Activated CD4-positive, alpha-beta T cell treated with anti-CD3 and anti-CD28 coated beads for 48 hours (primary cell): ENCODE measurements around the gene DENND1A.

Experiments used
- DNase-seq: peaks from one replicate; pipeline ENCODE4 v3.0.0-alpha.2; 2020

Gene DENND1A

GRCh38 chr9:123375469-123376132 lies 554.3 kb downstream of the DENND1A start:
- DNase-seq: no peak

DNA sequence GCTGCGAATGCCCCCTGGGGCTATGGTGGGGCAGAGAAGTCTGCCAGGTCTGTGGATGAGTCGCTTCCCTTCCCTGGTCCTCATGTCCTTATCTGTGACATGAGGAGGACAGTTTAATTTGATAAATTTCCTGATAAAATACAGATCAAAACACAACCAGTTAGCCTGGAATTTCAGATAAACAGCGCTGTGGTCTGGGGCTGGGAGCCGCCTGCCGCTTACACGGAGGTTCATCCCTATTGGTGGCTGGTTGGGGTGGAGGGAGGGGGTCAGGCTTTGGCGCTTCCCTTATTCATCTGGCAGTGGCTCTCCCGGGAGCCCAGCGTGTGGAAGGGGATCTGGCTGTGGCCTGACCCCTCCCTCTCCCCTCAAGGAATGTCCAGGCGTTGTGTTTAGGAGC lies 556.0 kb downstream of the DENND1A start:
- no peak for DNase-seq

- DNase-seq: no peak
Observed at GRCh38 chr9:123373447-123373923, 556.4 kb downstream of the DENND1A start.

GRCh38 chr9:123372766-123373446 lies 557.0 kb downstream of the DENND1A start:
- DNase-seq: no peak

GRCh38 chr9:123371805-123372590 lies 557.9 kb downstream of the DENND1A start:
- DNase-seq: no peak

GRCh38 chr9:123371228-123371584 lies 558.7 kb downstream of the DENND1A start:
- DNase-seq: no peak

DNA sequence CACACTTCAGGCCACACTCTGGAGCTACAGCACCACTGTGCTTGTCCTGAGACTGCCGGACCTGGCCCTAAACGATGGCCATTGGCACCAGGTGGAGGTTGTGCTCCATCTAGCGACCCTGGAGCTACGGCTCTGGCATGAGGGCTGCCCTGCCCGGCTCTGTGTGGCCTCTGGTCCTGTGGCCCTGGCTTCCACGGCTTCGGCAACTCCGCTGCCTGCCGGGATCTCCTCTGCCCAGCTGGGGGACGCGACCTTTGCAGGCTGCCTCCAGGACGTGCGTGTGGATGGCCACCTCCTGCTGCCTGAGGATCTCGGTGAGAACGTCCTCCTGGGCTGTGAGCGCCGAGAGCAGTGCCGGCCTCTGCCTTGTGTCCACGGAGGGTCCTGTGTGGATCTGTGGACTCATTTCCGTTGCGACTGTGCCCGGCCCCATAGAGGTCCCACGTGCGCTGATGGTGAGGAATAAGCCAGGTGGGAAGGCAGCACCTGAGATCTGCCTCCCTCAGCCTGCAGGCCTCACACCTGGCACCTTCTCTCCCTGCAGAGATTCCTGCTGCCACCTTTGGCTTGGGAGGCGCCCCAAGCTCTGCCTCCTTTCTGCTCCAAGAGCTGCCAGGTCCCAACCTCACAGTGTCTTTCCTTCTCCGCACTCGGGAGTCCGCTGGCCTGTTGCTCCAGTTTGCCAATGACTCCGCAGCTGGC lies 559.2 kb downstream of the DENND1A start:
- no peak for DNase-seq

GRCh38 chr9:123370108-123370507 lies 559.8 kb downstream of the DENND1A start:
- DNase-seq: no peak

- DNase-seq: no peak
Observed at GRCh38 chr9:123369296-123369695, 560.6 kb downstream of the DENND1A start.

GRCh38 chr9:123368536-123369153 lies 561.3 kb downstream of the DENND1A start:
- DNase-seq: no peak

- no peak for DNase-seq
Observed at GRCh38 chr9:123368023-123368422, 561.9 kb downstream of the DENND1A start.

DNA sequence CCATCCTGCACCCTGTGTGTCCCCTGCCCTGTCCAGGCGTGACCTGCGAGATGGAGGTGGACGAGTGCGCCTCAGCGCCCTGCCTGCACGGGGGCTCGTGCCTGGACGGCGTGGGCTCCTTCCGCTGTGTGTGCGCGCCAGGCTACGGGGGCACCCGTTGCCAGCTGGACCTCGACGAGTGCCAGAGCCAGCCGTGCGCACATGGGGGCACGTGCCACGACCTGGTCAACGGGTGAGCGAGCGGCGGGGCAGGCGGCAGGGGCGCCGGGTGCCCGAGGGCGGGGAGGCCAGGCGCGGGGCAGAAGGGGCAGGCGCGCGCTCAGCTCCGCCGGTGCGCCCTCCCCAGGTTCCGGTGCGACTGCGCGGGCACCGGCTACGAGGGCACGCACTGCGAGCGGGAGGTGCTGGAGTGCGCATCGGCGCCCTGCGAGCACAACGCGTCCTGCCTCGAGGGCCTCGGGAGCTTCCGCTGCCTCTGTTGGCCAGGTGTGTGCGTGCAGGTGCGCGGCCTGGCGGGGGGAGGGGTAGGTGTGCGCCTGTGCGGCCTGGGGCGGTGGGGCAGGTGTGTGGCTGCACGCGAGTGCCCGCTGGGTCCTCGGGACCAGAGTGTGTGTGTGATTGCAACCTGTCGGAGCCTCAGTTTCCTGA lies 563.9 kb downstream of the DENND1A start:
- no peak for DNase-seq

- DNase-seq: no peak
Observed at GRCh38 chr9:123365287-123365880, 564.5 kb downstream of the DENND1A start.

DNA sequence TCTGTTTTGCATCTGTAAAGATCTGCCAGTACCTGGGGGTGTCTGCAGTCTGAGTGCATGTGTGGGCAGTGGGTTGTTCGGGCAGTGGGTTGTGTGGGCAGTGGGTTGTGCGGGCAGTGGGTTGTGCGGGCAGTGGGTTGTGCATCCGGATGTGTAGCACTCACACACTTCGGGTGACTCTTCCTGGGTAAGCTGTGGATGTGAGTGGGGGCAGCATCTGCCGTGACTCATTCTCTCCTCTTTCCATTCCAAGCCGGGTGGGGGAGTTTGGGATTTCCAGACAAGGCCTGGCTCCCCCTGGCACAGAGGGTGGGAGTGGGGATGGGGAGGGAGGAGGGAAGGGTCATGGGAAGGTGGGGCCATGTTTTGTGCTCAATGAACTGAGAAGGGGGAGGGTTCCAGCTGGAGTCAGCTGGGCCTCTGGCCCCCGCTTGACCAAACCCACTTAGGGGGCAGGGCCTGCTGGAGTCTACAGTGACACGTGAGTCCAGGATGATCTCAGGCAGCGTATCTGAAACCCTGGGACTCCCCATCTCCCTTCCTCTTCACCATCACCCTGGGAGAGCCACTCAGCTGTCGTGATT lies 565.6 kb downstream of the DENND1A start:
- no peak for DNase-seq

- DNase-seq: no peak
Observed at GRCh38 chr9:123362856-123363255, 567.1 kb downstream of the DENND1A start.

DNA sequence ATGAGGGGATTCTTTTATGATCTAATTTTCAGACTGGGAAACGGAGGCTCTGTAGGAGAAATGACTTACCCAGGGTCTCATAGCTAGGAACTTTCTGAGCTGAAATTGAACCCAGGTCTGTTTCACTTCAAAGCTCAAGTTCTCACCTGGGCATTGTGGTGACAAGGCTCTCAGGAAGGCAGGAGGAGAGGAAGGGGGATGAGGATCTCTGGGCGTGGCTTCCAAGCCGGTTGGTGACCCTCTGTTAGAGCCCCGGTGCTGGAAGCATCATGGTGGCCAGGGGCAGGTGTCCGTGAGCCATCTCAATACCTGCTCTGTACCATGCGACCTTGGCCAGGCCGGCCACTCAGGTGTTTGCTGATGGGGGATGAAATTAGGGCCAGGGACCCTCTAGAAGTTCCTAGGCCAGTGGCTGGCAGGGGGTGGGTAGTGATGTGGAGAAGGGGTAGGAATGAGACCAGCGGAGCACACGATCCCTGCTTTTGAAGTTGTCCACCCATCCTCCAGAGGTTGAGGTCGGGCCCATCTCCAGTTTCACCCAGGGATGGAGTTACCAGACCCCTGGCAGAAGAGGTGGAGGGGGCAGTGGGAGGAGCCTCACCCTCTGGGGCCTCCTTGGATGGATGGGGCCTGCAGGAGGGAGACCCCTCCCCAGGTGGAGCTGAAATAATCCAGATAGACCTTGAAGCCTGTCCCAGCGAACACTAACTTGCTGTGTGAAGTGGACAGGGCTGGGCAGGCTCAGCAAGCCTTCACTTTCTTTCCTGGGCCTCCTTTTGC lies 568.0 kb downstream of the DENND1A start:
- no peak for DNase-seq

- DNase-seq: no peak
Observed at GRCh38 chr9:123361086-123361730, 568.7 kb downstream of the DENND1A start.

- DNase-seq: peak; percentile 56
Observed at GRCh38 chr9:123360161-123361085, 569.5 kb downstream of the DENND1A start.

DNA sequence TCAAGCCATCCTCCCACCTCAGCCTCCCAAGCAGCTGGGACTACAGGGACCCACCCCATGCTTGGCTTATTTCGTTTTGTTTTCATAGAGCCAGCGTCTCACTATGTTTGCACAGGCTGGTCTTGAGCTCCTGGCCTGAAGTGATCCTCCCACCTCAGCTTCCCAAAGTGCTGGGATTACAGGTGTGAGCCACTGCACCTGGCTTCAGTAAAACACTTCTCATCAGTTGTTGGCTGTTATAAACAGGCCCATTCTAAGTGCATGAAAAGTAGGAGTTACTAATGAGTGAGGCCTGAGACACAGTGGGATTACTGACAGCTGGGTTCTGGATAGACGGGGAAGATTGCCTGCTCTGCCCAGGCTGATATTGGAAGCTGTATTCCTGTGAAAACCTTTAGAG lies 570.4 kb downstream of the DENND1A start:
- no peak for DNase-seq
